Measurements from ENCODE around the gene CECR2. TPM values are rescaled to one million over a fixed set of nuclear protein-coding genes. Genes with fewer than 3 reads are reported as not detected.

Gene CECR2
- total and polyA plus RNA-seq, 4 donors: 1.1 to 14.5 (median 7.7) TPM

DNA sequence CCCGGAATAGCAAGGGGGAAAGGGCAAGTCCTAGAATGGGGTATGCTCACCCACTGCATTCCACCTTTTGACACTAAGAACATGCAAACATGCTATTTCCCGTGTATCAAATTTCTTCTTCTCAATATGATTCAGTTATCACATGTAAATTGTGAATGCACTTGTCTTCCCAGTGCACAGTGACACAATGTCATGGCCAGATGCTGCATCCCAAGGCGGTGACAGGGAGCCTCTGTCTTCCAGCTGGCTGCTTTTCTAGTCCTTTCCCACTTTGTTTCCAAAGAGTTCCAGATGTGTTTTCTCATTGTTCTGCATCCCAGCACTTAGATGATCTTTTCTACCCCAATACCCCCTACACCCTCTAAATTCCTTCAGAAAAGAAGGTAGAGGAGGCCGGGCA is 206.4 kb downstream of the CECR2 start:
- DNase-seq (no peak), ATAC-seq (ENCODE audit: insufficient read depth, low FRiP score) (no peak)
- TF ChIP-seq, protein P1, sequence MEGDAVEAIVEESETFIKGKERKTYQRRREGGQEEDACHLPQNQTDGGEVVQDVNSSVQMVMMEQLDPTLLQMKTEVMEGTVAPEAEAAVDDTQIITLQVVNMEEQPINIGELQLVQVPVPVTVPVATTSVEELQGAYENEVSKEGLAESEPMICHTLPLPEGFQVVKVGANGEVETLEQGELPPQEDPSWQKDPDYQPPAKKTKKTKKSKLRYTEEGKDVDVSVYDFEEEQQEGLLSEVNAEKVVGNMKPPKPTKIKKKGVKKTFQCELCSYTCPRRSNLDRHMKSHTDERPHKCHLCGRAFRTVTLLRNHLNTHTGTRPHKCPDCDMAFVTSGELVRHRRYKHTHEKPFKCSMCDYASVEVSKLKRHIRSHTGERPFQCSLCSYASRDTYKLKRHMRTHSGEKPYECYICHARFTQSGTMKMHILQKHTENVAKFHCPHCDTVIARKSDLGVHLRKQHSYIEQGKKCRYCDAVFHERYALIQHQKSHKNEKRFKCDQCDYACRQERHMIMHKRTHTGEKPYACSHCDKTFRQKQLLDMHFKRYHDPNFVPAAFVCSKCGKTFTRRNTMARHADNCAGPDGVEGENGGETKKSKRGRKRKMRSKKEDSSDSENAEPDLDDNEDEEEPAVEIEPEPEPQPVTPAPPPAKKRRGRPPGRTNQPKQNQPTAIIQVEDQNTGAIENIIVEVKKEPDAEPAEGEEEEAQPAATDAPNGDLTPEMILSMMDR (IDR thresholded peaks at IDR 0.05; ENCODE audit: control extremely low read depth, extremely low read depth): no peak
- Histone ChIP-seq H3K27ac (ENCODE audit: low read depth in 1 of 2, low read length in 1 of 2) (no peak overlapping the region), H3K4me1 (ENCODE audit: control insufficient read depth in 5 of 5, insufficient read depth in 5 of 5, low read length in 5 of 5) (peaks cover 3 to 11% (median 4%) of the 10 kb centered on the region in 5 donors), H3K4me3 (no peak overlapping the region), H3K27me3 (ENCODE audit: control insufficient read depth in 3 of 3, insufficient read depth in 3 of 3, low read length in 2 of 3) (no peaks in the 10 kb centered on the region), H3K36me3 (ENCODE audit: control insufficient read depth in 4 of 4, insufficient read depth in 4 of 4, low read length in 4 of 4) (no peaks in the 10 kb centered on the region), H3K9me3 (ENCODE audit: control insufficient read depth in 4 of 4, insufficient read depth in 3 of 4, low read length in 3 of 4) (no peaks in the 10 kb centered on the region), H3K9ac (ENCODE audit: insufficient read depth in 1 of 2, low read length in 2 of 2) (no peak overlapping the region)
- WGBS, 2 donors: 87 to 93% methylated on average over 4 of the region's 4 CpGs

DNA sequence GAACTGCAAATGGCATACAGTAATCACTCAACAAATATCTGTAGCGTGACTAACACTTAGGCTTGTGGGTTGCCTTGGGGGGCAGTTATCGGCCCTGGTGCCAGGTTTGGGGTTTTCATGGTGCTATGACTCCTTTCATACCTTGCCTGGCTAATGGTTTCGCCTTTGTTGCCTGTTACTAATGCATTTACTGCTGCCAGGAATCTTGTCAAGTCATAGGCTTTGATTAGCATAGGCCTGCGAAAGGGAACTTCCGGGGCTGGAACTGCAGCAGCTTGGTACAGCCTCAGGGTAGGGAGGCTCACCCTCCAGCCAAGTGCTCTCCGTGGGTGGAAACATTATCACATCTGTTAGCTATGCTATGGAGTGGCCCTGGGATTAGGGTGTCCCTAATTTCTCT is 207.2 kb downstream of the CECR2 start:
- Histone ChIP-seq H3K27ac (ENCODE audit: low read depth in 1 of 2, low read length in 1 of 2) (no peak overlapping the region), H3K36me3 (ENCODE audit: control insufficient read depth in 4 of 4, insufficient read depth in 4 of 4, low read length in 4 of 4) (no peaks in the 10 kb centered on the region), H3K27me3 (ENCODE audit: control insufficient read depth in 3 of 3, insufficient read depth in 3 of 3, low read length in 2 of 3) (no peaks in the 10 kb centered on the region), H3K4me1 (ENCODE audit: control insufficient read depth in 5 of 5, insufficient read depth in 5 of 5, low read length in 5 of 5) (peaks cover 2 to 9% (median 3%) of the 10 kb centered on the region in 5 donors), H3K9ac (ENCODE audit: insufficient read depth in 1 of 2, low read length in 2 of 2) (no peak overlapping the region), H3K9me3 (ENCODE audit: control insufficient read depth in 4 of 4, insufficient read depth in 3 of 4, low read length in 3 of 4) (no peaks in the 10 kb centered on the region), H3K4me3 (no peak overlapping the region)
- ATAC-seq (ENCODE audit: insufficient read depth, low FRiP score) (no peak), DNase-seq (no peak)
- TF ChIP-seq, protein P1 (IDR thresholded peaks at IDR 0.05; ENCODE audit: control extremely low read depth, extremely low read depth): no peak
- 86 to 92% methylated on average over 6 of the region's 6 CpGs for WGBS, 2 donors

GRCh38 chr22:17578136-17578754 is 209.0 kb downstream of the CECR2 start:
- Histone ChIP-seq H3K9ac (ENCODE audit: insufficient read depth in 1 of 2, low read length in 2 of 2) (no peak overlapping the region), H3K27me3 (ENCODE audit: control insufficient read depth in 3 of 3, insufficient read depth in 3 of 3, low read length in 2 of 3) (no peaks in the 10 kb centered on the region), H3K4me3 (no peak overlapping the region), H3K27ac (ENCODE audit: low read depth in 1 of 2, low read length in 1 of 2) (peak overlapping the region; percentile 4 to 76), H3K36me3 (ENCODE audit: control insufficient read depth in 4 of 4, insufficient read depth in 4 of 4, low read length in 4 of 4) (no peaks in the 10 kb centered on the region), H3K4me1 (ENCODE audit: control insufficient read depth in 5 of 5, insufficient read depth in 5 of 5, low read length in 5 of 5) (peaks cover 0 to 7% (median 0%) of the 10 kb centered on the region in 5 donors), H3K9me3 (ENCODE audit: control insufficient read depth in 4 of 4, insufficient read depth in 3 of 4, low read length in 3 of 4) (no peaks in the 10 kb centered on the region)
- TF ChIP-seq, protein P1 (IDR thresholded peaks at IDR 0.05; ENCODE audit: control extremely low read depth, extremely low read depth): no peak
- ATAC-seq (ENCODE audit: insufficient read depth, low FRiP score) (no peak), DNase-seq (peak; percentile 82 to 90 (median 85))
- WGBS, 2 donors: 57 to 73% methylated on average over 11 of the region's 11 CpGs

DNA sequence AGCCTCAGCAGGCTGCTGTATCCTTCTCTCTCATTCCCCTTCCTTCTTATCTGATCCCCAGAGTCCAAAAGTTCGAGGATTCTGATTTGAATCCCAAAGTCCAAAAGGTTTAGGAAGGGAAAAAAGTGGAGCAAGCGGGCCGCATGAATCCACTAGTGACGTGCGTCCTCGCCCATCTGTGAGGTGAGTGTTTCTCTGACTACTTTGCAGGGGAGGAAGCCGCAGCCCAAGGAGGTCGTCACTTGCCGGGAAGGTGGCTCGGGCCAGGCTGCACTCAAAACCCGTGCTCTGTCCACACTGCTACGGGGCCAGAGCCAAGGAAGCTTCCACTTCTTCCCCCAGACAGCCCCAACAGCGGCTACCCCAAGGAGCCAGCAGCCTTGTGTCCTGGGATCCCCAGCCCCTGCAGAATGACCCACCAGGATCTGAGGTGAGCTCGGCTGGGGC is 210.3 kb downstream of the CECR2 start:
- Histone ChIP-seq H3K36me3 (ENCODE audit: control insufficient read depth in 4 of 4, insufficient read depth in 4 of 4, low read length in 4 of 4) (no peaks in the 10 kb centered on the region), H3K9ac (ENCODE audit: insufficient read depth in 1 of 2, low read length in 2 of 2) (no peak overlapping the region), H3K9me3 (ENCODE audit: control insufficient read depth in 4 of 4, insufficient read depth in 3 of 4, low read length in 3 of 4) (no peaks in the 10 kb centered on the region), H3K4me1 (ENCODE audit: control insufficient read depth in 5 of 5, insufficient read depth in 5 of 5, low read length in 5 of 5) (peaks cover 0 to 7% (median 0%) of the 10 kb centered on the region in 5 donors), H3K27ac (ENCODE audit: low read depth in 1 of 2, low read length in 1 of 2) (no peak overlapping the region), H3K4me3 (no peak overlapping the region), H3K27me3 (ENCODE audit: control insufficient read depth in 3 of 3, insufficient read depth in 3 of 3, low read length in 2 of 3) (no peaks in the 10 kb centered on the region)
- ATAC-seq (ENCODE audit: insufficient read depth, low FRiP score) (no peak), DNase-seq (no peak)
- TF ChIP-seq, protein P1 (IDR thresholded peaks at IDR 0.05; ENCODE audit: control extremely low read depth, extremely low read depth): no peak
- 93% methylated on average over 14 of the region's 14 CpGs for WGBS, 2 donors
